CD4-positive, alpha-beta T cell treated with Interleukin-21 for 1 hour (primary cell): Measurements from ENCODE around the gene CCDC141.

ENCODE experiments used
- DNase-seq: peaks from one replicate; pipeline ENCODE4 v3.0.0-alpha.2; 2020

The CCDC141 gene

DNA sequence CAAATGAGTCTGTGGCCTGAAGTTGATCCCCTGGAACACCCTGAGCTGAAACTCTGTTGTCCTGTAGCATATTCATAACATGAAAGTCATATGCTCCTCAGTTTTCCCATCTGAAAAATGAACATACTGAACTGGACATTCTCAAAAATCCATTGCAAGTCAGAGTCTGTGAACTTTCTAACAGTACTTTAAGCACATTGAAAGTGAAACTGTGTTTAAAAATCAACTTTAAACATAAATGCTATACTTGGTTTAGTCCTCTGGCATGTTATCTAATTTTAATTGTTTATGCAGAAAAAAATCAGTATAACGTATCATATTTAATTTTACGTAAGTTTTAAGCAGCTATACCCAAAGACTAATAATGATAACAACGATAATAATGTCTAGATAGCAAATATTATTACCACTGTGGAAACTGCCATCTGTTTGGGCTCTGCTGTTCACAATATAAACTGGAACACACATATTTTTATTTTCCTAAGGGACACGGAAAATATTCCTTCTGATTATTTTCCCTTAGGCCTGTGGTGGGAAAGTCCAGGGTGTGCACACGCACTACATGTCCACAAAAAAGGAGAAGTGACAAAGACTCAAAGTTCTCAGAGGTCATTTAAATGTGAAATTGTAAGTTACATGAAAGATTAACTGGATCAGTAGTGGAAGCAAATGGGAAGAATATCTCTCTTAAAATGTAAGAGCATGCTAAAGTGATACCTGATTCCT is 186.6 kb downstream of the CCDC141 start:
- no peak for DNase-seq

GRCh38 chr2:178860551-178860950 is 189.4 kb downstream of the CCDC141 start:
- no peak for DNase-seq

DNA sequence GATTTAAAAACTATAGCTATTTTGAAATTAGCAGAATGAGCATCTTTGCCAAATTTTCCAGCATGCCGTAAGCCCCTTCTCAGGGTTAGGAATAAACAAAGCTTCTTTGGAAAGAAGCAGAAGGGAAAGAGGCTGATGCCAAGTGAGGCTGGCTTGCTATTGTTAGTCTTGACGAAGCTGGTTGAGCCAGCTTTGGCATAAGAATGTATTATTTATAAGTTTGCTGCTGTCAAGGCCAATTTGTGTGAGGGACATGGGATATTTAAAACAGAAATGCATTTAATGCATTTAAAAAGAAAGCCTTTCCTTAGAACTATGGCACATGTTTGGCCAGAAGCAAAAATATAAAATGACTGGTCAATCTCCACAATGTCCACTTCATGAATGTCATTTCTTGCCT is 190.2 kb downstream of the CCDC141 start:
- DNase-seq = no peak

- no peak for DNase-seq
Measured at GRCh38 chr2:178858896-178859625, 190.9 kb downstream of the CCDC141 start.

GRCh38 chr2:178855151-178855550 is 194.8 kb downstream of the CCDC141 start:
- no peak for DNase-seq

DNA sequence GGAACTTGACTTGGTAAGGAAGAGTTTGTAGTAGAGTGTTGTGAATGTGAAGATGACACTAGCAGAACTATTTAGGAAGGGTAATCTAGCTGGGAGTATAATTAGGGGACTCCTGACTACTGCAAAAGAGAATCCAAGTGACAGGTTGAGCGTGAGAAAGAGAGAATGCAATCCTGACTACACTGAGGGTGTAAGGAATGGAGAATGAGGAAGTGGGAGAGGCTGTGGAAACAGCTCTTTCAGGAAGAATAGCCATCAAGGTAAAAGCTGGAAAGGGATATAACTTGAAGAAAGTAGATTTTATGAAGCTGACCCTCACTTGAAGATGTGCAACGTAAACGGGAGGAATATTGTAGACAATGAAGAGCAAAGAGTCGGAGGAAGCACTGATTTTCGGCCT is 201.6 kb downstream of the CCDC141 start:
- no peak for DNase-seq

- DNase-seq = no peak
Measured at GRCh38 chr2:178846458-178846802, 203.5 kb downstream of the CCDC141 start.

DNA sequence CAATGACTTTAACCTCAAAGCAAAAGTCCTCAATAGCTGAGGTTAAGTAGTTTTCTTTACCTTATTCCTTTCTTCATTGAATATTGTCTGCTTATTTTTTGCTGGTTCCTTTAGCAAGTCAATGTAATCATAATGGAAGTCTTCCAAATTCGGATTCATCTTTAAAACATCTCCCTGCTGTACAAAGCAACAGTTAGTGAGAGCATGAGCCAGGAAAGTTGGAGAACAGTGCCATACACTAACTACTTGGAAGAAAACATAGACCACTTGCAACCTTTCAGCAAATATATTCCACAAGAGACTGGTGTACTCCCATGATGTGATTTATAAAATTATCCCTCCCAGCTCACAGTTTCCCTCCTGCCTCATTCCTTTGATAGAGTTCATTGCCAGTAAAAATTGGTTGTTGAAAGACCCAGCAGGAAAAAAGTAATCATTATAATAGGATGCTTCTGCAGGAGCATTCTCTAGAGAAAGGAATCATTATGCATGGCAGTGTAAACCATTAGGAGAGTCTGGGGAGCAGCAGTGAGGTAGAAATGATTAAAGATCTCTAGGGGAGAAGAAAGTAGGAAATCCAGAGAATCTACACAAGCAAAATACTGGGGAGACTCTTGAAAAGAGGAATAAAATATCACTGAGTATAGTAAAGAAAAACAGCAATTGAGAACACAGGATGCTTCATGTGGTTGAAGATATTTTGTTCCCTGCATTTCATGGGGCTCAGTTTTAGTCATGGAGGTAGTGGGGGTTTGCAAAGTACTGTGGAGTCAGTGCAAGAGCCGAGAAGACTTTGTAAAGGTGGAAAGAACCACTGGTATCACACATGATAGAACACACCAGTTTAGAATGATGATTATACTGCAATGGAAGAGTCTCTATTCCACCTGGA is 204.1 kb downstream of the CCDC141 start:
- no peak for DNase-seq

- DNase-seq = no peak
Measured at GRCh38 chr2:178844701-178845100, 205.2 kb downstream of the CCDC141 start.

DNA sequence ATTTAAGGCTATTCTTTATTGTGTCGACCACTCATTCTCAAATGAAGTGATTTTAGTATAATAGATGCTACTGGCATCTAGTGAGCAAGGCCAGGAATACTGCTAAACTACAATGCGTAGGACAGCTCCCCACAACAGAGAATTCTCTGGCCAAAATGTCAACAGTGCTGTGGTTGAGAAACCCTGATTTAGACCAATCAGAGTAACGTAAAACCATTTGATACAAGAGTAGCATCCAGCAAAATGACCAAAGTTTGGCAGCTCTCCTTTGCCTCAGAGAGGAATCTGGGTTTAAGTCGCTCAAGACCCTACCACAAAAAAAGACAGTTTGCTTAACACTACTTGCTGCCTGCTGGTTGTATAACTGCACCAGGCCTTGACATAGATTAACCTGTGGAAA is 205.7 kb downstream of the CCDC141 start:
- DNase-seq = no peak

DNA sequence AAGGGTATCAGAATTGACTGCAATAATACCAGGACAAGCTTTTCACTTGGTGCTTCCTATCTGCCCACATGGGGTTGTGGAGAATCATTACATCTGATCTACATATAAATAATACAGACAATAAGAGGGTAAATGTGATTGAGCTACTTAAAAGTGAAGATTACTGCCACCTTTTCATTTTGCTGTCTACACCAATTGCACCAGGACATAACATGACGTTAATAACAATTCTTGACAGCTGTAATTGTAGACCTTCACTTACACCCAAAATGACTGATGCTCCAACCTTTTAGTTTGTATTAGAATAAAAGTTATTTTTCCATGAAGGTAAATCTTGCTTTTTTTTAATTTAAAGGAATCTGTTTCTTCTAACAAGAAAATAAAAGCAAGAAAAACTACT is 206.2 kb downstream of the CCDC141 start:
- DNase-seq = no peak

DNA sequence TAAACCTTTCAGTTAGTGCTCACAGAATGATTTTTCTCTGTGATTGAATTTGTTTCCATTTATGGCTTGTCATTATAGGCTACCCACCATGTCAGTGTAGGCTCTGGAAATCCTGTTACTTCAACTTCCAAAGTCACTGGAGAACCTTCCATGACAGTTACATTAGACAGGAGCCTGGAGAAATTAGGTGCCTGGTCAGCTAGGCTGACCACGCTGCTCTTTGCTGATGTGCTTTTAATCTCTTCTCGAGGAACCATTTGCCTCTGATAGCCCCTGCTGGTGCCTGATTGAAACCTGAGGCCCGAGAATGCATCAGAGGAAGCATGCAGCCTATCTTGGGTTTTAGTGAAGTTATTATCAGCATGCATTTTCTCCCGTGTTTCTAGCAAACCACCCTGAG is 213.1 kb downstream of the CCDC141 start:
- no peak for DNase-seq

GRCh38 chr2:178834086-178834485 is 215.9 kb downstream of the CCDC141 start:
- no peak for DNase-seq

DNA sequence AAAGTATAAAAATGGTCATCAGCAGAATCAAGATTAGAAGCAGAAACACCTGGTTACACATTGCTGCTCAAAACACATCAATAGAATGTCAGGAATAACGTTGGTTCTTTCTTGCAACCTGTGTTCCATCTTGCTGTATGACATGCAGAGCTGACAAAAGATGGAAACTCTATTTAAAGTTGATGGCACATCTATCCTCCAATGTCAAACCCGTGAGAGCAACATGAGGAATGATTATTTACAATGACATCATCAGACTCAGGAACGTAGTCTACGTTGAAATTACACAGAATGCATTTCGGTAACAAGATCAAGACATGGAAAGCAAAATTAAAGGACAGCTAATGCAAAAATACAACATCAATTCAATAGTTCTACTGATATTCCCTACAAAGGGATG is 216.6 kb downstream of the CCDC141 start:
- no peak for DNase-seq

DNA sequence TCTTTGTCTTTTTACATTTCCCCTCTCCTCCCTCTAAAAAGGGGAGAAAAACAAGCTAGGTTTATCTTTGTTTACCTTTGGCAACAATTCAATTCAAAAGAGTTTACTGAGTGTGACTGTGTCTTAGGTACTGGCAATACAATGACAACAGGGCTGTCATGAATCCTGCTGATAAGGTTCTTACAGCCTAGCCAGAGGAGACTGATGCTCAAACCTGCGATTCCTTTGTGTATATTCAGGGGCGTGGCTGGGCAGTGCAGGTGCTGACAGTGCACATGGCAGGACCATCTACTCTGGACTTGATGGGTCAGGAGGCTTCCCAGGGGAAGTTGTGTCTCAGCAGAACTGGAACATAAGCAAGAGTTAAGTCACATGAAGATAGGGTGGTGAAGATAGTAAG is 219.5 kb downstream of the CCDC141 start:
- no peak for DNase-seq

DNA sequence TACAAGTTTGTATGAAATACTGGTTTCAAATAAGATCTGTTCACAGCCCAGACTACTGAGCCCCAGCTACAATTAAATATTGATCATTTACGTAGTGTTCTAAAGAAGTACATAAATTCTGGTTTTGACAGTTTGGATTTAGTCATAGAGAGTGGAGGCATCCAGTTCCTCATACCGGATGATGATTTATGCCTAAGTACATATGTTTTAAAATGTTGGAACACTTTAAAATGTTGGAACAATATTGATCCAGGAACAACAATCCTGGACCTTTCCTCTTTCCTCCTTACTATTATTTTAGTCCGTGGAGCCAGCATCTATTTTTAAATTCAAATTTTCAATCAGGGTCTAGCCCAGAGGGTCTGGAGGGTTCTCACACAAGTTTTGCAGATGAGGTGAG is 220.0 kb downstream of the CCDC141 start:
- no peak for DNase-seq

- no peak for DNase-seq
Measured at GRCh38 chr2:178829299-178829960, 220.5 kb downstream of the CCDC141 start.

DNA sequence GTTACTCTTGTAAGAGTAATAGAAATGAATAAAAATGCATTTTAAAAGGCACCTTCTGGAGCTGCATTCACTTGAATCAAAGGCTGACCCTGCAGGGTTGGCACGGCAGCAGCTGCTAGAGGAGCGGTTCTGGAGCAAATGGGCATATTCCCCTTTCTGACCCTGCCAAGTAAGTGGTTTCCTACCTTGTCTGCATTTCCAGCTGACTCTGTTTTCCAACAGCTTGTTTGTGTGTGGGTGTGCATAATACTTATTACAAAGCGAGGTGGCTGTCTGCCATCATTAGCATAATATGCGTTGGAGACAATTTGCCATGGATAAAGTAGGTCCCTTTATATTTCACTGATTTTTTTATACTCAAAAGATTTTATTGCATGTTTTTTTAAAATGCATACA is 221.5 kb downstream of the CCDC141 start:
- no peak for DNase-seq

DNA sequence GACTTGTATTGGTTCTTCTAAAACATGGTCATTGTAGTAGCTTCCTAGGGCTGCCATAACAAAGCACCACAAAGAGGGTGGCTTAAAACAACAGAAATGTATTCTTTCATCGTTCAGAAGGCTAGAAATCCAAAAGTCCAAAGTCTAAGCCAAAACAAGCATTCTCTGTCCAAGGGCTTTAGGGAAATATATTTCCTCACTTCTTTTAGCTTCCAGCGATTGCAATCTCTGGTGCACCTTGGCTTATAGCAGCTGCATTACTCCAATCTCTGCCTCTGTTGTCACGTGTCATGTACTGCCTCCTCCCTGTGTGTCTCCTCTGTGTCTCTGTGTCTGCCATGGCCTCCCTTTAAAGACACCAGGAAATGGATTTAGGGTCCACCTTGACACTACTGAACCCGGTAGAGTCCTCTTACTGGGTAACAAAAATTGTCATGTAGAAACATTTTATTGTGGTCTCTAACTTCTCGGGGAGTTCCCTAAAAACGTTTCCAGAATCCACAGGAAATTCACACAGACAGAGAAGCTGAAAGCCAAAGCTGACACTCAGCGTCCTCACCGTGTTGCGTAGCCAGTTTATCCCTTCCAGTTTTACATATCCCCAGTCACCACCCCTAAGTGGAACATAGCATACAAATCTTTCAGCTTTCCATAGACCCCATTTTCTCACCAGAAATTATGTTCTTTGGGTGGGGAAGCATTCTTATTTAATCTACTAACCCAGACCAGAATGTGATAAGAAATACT is 222.0 kb downstream of the CCDC141 start:
- no peak for DNase-seq

GRCh38 chr2:178827111-178827510 is 222.8 kb downstream of the CCDC141 start:
- DNase-seq = no peak

DNA sequence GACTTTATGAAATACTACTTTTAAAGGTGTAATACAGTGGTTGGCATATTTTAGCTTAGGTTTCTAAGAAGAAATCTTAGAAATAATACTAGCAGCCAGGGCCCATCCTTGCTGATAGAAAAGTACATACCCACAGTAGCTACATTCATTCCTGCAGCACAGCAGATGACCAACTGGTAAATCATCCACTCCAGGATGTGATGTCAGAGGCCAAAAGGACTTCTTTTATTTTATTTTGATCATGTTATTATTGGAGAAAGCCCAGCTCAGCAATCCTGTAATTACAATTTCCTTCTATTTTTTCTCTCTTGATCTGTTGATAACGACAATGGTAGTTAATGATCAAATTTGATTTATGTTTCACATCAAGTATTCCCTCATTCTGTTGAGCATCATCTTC is 224.8 kb downstream of the CCDC141 start:
- DNase-seq = no peak

- DNase-seq = no peak
Measured at GRCh38 chr2:178824181-178824580, 225.8 kb downstream of the CCDC141 start.
